HG02885 (cell line): ENCODE measurements around the gene PLA2G4F.

Experiments used
- ATAC-seq: cut with Tn5 transposase; IDR thresholded peaks from one replicate; pipeline ENCODE4 v1.9.1; 2021; ENCODE audit warnings: mild to moderate bottlenecking; ENCODE audit not compliant: unreplicated experiment, poor library complexity

PLA2G4F gene

DNA sequence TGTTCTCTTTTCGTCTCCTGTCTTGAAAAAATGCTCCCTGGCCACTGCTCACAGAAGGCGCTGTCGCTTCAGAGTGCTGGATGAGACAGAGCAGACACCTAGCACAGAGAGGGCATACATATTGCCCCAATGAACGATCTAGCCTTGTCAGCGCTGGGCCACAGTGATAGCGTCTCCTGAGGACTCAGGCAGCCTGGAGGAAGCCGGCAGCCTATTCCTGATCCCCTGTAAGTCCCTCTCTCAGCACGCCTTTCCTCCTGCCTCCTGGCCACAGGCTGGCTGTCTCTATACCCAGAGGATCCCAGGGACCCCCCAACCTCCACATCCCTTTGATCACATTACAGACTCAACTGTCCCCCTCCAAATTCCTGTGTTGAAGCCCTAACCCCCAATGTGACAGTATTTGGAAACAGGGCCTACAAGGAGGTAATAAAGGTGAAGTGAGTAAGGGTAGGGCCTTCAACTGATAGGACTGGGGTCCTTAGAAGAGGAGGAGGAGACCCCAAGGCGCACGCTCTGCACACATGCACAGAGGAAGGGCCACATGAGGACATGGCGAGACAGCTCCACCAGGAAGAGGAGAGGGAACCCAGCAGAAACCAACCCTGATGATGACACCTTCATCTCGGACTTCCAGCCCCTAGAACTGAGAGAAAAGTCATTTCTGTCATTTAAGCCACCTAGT, 7.5 kb downstream of the PLA2G4F start:
- no peak for ATAC-seq

DNA sequence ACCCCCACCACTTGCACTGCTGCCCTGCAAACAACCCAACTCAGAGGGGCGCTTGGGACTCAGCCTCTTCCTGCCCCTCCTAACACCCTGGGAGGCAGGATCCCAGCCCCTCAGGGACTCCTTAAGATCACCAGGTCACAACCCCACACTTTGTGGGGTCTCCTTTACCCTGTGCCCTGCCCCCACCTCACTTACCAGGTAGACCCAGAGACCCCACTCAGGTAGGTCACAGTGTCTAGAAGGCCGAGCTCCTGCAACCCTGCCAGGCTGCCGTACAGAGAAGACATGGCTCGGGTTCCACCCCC, 9.1 kb downstream of the PLA2G4F start:
- no peak for ATAC-seq

DNA sequence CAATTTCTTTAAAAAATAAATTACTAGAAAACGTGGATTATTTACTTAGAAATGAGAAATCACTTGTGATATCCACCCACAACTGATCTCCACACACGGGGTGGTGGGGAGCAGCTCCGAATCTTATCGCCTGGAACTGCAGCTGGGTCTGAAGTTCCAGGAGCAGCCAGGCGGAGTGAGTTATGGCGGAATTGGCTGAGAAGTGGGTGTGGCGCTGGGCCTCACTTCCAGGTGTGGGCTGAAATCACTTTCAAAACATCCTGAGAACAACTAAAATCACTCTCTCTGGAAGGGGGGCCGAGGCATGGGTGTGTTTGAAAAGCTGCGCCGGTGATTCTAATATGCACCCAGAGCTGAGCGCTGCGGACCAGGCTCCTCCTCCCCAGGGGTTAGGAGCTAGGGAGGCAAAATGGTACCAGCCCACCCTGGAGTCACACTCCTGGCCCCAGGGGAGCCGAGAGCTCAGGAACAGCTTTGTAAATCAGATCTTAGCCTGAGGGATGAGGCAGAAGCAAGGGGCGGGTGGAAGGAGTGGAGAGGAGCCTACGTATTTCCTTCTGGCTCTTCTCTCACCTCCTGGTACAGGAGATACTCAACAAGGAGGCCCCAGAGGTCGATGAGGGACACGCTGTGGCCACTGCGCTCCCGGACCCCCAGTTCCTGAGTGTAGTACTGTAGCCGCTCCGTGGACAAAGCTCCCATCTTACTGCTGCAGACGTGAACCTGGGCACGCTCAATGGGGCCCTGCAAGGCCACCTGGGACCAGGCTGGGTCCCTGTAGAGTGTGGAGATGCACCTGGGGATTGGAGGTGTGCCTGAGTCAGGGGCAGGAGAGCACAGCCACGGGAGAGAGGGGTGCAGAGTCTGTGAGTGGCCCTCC, 9.6 kb downstream of the PLA2G4F start:
- no peak for ATAC-seq

DNA sequence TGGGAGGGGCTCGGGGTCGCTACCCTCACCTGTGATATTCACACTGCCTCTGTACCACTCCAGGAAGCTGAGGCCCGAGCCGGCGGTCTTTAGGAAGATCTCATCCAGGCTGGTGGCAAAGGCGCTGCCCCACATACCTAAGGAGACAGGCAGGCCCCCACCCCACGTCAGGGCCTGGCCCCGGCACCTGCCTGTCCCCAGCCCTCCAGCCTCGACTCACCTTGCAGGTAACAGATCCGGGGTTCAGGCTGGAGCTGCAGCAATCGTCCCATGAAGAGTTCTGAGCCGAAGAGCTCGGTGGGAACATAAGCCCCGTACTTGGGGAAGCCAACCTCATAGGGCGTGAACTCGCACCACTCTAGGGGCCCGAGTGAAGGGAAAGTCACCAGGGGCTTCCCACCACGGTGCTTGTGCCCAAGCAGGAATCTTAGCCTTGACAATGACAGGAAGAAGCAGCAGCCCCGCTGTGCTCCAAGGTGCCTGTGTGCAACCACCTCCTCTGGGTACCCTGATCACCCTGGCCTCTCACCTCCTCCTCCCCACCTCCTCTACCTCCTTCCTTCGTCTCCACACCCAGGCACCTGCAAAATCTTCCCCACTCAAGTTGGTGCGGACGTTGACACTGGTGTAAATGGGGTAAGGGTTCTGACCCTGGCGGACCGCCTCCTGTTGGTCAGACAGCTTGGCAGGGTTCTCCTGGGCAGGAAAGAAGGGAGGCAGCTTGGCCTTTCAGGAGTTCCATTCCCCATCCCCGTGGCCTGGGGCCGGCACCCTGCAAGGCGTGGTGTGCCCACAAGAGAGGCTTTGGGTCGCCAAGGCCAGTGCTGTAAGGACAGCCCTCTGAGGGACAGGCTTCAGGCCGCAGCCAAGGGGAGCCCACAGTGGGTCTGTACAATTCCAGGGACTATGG, 10.6 kb downstream of the PLA2G4F start:
- no peak for ATAC-seq

DNA sequence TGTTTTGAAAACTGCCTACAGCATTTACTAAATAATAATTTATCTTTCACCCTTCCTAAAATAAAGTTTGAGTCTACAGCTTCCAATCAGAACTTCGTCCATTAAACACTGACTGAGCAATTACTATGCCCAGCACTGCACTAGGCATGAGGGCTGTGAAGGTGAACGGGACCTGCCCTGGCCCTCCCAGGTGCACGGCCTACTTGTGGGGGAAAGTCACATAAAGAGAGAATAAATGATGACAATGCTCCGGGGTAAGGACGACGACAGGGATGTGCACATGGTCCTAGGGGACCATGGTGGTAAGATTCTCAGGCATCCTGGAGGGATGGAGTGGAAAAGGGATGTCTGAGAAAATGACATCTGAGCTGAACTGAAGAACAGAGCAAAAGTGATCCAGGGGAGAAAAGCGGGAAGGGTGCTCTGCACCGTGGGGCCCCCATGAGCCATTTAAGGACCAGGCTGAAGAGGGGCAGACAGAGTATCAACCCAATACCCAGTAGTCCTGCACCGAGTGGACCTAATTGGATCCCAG, 11.5 kb downstream of the PLA2G4F start:
- no peak for ATAC-seq

DNA sequence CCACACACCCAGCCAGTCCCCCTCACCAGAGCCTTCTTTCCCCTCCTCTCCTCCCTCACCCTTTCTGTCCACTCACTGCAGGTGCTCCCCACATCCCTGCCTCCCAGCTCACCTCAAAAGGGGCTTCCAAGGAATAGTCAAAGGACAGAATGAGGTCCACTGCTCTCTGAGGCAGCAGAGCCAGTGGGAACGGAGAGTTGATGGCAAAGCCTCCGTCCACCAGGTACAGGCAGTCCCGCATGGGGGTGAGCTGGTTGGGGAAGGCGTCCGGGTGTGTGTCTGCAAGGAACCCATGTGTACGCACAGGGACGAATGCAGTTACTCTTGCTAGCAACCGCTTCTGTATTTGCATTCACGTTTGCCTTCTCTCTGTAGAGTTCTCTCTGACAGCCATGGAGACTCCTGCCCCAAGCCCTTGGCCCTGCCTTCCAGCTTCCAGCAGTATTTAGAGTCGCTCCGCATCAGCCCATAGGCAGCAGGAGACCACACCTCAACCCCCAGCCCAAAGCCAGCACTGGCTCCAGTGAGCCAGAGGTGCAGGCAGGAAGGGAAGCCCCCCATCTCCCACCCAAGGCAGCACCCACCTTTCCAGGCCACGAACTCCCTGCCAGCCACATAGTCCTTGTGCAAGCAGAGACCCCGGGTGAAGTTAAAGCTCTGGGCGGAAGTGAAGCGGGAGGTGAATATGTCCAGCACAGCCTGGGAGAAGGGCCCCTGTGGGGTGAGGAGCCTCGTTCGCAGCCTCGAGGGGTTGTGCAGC, 12.4 kb downstream of the PLA2G4F start:
- no peak for ATAC-seq

DNA sequence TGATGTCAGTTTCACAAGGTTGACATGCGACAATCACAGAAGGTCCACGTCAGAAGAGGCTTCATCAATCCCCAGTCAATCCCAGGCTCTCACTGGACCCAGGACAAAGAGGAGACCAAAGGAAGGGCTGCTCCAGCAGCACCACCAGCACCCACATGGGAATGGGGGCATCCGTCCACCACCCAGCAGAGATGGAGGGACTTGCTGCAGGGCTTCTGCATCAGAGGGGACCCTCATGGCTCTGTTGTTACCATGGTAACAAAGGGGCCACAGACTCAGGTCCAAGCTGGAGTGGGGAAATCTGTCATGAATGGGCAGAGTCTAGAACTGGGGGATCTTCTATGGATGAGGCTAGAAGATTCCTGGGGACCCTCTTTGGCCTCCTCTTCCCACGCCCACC, 13.1 kb downstream of the PLA2G4F start:
- no peak for ATAC-seq

DNA sequence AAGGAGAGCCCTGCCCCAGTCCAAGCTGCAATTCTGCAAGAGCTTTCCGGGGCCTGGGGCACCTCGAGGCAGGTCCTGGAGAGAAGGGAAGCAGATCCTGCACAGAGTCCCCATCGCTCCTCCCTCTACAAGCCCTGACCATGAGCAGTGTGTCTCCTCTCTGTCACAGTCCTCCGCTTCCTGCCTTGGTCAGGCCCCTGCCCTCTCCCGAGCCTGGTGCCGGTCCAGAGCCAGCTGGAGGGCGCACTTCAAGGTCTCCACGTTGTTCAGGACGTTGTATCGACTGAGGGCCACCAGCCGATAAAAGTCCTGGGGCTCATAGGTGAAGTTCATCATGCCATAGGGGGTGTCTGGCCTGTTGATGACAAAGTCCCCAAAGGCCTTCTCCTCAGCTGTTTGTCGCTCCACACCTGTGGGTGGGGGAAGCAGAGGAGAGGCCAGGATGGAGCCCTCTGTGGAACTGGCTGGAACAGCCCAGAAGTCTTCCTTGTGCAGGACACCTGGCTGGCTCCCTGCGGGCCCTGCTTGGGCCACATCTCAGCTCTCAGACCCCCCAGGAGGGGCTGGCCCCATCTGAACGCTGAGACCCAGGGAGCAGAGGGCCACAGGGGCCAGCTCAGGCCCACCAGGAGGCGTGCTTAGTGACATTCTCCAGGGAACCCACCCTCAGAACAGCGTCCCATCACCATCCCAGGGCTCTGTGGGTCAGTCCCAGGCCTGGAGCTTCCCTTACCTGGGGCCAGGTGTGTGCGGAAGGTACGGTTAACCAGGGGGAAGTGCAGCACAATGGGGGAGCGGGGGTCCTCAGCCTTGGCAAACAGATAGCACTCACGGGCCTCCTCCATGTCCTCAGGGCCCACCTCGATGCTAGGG, 14.4 kb downstream of the PLA2G4F start:
- ATAC-seq: no peak

DNA sequence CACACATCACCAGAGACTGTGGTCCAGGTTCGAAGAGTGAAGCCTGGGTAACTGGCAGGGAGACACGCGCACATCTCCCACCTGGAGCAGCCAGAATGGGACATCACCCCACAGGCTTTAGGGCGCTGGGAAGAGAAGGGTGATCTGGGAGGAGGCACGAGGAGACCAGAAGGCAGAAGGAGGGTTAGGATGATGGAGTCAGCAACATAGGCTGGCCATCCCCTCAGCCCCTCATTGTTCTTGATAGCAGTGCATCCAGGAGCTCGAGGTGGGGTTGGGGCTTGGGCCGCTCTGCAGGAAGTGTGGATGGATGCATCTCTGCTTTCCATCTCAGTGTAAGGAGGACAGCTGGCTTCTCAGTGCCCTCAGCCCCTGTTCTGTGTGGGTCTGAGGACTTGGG, 15.2 kb downstream of the PLA2G4F start:
- ATAC-seq: no peak

DNA sequence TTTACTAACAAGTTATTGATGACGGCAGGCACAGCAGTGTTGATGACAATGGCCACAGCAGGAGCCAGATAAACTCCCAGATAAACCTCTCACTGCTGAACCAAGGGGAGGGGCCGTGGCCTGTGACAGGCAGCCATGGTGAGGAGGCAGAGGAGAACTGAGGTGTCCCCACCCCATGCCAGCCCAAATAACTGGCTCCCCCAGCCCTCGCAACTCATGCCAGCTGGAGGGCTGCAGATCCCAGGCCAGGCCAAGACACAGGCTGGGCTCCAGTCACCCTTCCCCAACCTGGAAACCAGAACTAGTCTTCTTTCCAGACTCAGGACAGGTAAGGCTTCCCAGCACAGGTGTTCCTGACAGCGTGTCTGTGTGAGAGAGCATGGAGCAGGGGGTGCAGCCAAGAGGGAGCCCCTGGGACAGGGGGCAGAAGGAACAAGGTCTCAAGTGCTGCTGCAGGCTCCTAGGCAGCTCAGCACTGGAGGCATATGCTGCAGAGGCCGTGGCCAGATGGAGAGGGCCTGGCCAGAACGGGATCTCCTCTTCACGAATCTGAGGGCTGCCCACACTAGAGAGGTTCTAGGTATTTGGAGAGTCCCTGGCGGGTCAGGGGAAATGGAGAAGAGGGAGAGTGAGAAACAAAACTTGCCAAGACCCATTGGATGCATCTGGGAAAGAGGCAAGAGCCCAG, 15.9 kb downstream of the PLA2G4F start:
- ATAC-seq: no peak

DNA sequence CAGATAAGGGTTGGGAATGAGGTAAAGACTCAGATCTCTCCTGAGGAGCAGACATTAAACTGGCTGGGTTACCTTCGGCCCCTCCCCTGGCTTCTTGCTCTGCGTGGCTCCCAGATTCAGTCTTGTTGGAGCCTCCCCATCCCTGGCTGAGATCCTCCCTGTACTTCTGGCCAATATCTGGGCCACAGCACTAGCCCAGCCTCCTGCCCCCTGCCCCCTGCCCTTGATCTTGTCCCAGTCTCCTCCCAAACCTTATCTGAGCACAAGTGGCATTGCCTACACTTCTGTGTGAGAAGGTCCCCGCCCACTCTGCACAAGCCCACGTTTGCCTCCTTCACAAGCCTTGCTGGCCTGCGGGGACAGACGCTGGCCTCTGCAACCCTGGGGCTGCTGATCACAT, 16.8 kb downstream of the PLA2G4F start:
- no peak for ATAC-seq

DNA sequence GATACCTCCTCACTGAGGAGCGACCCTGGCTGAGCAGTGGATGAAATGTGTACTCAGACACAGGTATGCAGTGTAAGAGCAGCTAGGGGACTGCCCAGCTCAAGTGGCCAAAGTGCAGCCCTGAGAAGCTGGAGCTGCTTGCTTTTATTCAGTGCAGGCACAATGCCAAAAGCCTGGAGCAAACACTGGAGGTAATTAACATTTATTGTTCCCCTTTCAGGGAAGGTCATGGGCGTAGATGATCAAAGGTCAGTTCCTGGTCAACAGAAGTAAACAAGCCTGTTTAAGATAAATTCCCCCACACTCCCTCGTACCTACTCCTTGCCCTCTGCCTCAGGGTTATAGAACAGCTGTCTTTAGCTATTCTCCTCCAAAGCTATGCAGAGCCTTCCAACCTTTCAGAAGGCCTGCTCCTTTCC, 17.5 kb downstream of the PLA2G4F start:
- no peak for ATAC-seq

DNA sequence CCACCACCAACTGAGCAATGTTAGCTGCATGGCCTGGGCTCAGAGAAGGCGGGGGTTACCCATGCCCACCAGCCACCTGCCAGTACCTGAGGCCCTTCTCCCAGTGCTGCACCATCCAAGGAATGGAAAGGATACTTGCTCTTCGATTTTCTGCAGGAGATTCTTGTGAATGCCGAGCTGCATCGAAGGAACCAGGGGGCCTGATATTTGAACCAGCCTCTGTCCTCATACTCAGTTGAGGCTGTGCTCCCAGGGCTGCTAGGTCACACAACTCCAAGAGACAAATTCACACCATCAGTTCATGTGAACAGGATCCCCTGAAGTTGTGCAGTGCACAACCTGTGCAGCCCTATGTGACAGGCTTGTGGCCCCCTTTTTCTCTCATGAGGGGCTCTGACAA, 18.0 kb downstream of the PLA2G4F start:
- no peak for ATAC-seq

DNA sequence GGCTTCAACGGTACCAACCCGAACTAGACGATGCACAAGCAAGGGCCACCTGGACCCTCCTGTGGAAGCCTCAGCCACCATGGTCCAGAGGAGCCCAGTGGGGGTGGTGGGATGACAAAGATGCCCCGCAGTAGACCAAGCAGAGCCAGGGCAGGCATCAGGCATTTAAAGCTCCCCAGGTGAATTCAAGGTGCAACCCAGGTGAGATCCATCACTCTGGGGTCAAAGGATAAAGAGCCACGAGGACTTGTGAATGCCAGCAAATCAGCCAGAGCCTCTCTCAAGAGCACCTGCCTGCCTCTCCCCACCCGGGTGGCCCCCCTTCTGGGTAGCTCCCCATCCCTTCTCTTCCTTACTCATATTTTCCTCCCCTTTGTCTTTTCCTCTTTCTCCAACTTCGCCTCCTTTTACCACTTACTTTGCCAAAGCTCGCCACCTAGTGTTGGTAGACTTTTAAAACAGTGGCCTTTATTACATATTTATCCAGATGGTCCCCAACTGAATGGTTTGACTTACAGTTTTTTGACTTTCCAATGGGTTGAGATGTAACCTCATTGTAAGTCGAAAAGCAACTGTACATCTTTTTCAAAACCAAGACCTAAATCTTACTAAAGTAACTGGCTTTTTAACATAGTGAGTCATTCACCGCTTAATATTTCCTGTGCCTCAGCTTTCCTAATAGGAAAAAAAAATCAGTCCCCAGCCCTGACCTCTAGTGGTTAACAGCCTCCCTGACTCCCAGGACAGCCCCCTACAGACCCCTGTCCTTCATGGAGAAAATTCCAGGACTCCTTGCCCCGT, 18.8 kb downstream of the PLA2G4F start:
- ATAC-seq: no peak

DNA sequence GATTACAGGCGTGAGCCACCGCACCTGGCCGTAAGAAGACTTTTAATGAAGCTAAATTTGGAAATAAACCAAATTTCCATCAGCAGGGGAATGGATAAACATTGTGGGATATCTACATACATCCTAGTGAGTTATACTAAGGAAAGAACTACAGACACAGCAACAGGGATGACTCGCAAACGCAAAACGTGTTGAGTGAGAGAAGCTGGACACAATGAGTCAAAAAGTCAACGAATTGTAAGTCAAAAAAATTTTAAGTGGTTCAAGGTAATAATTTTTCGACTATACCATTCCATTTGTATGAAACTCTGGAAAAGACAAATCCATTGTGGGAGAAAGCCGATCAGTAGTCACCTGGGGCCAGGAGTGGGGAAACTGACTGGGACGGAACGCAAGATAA, 19.9 kb downstream of the PLA2G4F start:
- ATAC-seq: no peak

DNA sequence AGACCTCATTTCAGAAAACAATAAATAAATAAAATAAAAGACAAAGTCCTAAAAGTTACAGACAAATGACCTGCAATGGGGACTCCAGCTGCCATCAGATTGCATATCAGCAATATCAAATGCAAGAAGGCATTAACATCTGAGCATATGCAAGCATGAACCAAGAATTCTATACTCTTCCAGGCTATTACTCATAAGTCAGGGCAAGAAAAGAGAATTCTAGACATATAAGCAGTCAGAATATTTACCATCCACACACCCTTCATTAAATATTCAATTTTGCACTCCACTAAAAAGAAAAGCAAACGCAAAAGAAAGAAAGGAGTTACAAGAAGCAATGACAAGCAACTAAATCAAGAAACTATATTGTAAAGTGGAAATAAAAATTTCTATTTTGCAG, 21.1 kb downstream of the PLA2G4F start:
- ATAC-seq: no peak

DNA sequence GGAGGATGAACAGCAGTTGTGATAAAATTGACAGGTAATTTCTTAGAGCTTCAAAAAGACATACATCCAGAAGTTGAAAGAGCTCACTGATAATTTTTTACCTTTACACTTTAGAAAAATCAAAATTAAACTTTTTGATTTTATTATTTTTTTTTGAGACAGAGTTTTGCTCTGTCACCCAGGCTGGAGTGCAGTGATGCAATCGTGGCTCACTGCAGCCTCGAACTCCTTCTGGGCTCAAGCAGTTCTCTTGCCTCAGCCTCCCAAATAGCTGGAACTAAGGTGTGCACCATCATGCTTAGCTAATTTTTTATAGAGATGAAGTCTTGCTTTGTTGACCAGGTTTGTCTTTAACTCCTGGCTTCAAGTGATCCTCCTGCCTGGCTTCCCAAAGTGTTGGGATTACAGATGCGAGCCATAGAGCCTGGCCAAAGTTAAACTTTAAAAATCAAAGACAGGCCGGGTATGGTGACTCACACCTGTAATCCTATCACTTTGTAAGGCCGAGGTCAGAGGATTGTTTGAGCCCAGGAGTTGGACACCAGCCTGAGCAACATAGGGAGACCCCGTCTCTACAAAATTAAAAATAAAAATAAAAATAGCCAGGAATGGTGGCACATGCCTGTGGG, 21.7 kb downstream of the PLA2G4F start:
- no peak for ATAC-seq
